HG02642 (cell line): ENCODE results near the gene ENTPD7.

Experiments
- ATAC-seq: cut with Tn5 transposase; IDR thresholded peaks from one replicate; pipeline ENCODE4 v1.9.1; 2021; ENCODE audit warnings: mild to moderate bottlenecking; ENCODE audit not compliant: unreplicated experiment, poor library complexity

ENTPD7 gene

GRCh38 chr10:99633832-99634231 is 25.5 kb upstream of the ENTPD7 start:
- no peak for ATAC-seq

- ATAC-seq, result no peak
Measured at GRCh38 chr10:99647601-99648151, 11.6 kb upstream of the ENTPD7 start.

- ATAC-seq, result no peak
Measured at GRCh38 chr10:99648717-99649116, 10.6 kb upstream of the ENTPD7 start.

GRCh38 chr10:99652800-99653390 is 6.4 kb upstream of the ENTPD7 start:
- ATAC-seq, result no peak

GRCh38 chr10:99654390-99655175 is 4.7 kb upstream of the ENTPD7 start:
- no peak for ATAC-seq

GRCh38 chr10:99656199-99657064 is 2.9 kb upstream of the ENTPD7 start:
- no peak for ATAC-seq

- no peak for ATAC-seq
Measured at GRCh38 chr10:99658622-99659030, 683 bp upstream of the ENTPD7 start.

- no peak for ATAC-seq
Measured at GRCh38 chr10:99659868-99660366, 608 bp downstream of the ENTPD7 start.

GRCh38 chr10:99660662-99661376 is 1.5 kb downstream of the ENTPD7 start:
- no peak for ATAC-seq

- no peak for ATAC-seq
Measured at GRCh38 chr10:99661377-99661763, 2.1 kb downstream of the ENTPD7 start.

- no peak for ATAC-seq
Measured at GRCh38 chr10:99665304-99665703, 6.0 kb downstream of the ENTPD7 start.

GRCh38 chr10:99667108-99667751 is 7.9 kb downstream of the ENTPD7 start:
- no peak for ATAC-seq

GRCh38 chr10:99671386-99671785 is 12.1 kb downstream of the ENTPD7 start:
- ATAC-seq, result no peak

- ATAC-seq, result no peak
Measured at GRCh38 chr10:99672884-99673283, 13.6 kb downstream of the ENTPD7 start.

GRCh38 chr10:99673492-99673891 is 14.2 kb downstream of the ENTPD7 start:
- no peak for ATAC-seq

GRCh38 chr10:99674762-99675161 is 15.5 kb downstream of the ENTPD7 start:
- ATAC-seq, result no peak

- no peak for ATAC-seq
Measured at GRCh38 chr10:99676426-99676825, 17.1 kb downstream of the ENTPD7 start.

- no peak for ATAC-seq
Measured at GRCh38 chr10:99676895-99677294, 17.6 kb downstream of the ENTPD7 start.

- no peak for ATAC-seq
Measured at GRCh38 chr10:99678921-99679320, 19.6 kb downstream of the ENTPD7 start.
